Stimulated activated CD4-positive, alpha-beta T cell treated with anti-CD3 and anti-CD28 coated beads, Interleukin-12 subunit alpha, Interleukin-12 subunit beta, amount 100 ng/mL, for 4 hours (primary cell): ENCODE data around the gene AOC2.
A peak's percentile ranks its signal among the peaks of the same experiment; 100 is the strongest.
"Not testable (repeated sequence)": the region's sequence is repeated elsewhere in the genome, so short reads cannot be mapped to it uniquely, and the experiment has no call there.

Experiments used
- DNase-seq: peaks from one replicate; pipeline ENCODE4 v3.0.0-alpha.2; 2020

The AOC2 gene

GRCh38 chr17:42832213-42832933 is 12.0 kb upstream of the AOC2 start:
- DNase-seq = no peak

DNA sequence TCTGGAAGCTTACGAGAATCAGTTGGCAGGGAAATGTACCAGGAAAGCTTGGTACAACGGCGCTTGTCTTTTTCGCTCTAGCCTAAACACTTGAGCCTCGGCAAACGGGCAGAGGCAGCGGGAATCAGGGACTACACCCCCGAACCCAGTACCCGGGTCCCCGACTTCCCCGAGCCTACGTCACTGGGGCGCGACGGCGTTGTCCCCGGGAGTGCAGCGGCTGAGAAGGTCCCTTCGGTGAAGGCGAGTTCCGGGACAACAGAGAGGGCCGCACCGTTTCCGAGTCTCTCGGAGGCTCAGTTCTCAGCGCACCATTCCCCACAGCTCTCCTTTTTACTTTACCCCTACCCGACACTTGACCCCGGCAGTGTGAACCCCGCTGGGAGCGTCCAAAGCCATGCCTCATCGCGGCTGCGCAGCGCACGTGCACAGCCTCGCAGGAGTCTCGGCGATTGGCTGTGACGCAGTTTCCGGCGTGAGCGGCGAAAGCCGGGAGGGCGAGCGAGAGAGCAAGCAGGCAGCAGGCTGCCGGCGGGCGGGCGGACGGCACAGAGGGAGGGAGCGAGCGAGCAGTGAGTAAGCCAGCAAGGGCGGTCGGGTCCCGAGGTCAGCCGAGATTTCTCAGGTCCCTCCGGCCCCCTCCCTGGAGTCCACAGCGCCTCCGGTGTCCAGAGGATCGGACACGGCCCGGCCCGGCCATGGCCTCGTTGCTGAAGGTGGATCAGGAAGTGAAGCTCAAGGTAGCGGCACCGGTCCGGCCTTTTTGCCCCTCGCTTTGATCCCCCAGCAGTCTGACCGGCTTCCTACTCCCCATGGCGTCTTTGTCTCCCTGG is 11.2 kb upstream of the AOC2 start, which contains the start of gene PSME3:
Gene PSME3, plus strand, starts transcription at position 464 of the 833 bp plus-strand sequence. Its CDS starts 235 bp downstream, at position 699.
- peak; percentile 86 for DNase-seq

GRCh38 chr17:42833767-42834422 is 10.5 kb upstream of the AOC2 start:
- peak; percentile 21 for DNase-seq

GRCh38 chr17:42835732-42836131 is 8.6 kb upstream of the AOC2 start:
- DNase-seq = no peak

DNA sequence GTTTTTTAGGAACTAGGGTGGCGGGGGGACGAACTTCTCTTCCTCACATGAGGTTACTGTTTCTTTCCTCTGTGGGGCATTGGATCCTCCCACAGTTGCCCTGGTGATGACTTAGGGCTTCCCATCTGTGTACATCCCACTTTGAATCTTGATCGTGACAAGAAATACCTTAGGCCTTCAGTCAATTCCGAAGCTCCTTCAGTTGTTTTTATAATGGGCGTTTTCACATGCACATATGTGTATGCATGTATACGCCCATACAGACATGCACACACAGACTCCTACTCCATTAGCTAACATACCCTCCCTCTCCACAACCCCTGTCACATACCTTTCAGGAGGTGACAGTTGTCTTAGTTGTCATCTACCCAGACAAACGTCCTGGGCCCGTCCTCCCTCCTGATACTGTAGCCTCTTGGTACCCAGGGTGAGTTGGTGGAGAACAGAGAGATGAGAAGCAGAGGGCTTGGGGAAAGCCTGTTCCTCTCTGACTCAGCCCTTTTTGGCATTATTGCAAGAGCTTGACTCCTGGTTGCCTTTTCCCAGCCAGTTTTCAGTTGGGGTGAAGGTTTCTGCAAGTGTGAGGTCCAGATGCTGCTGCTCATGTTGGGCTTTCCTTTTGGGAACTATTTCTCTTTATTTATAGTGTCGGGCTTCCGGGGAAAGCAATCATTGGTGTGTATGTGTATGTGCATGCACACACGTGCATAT is 2.2 kb upstream of the AOC2 start:
- no peak for DNase-seq

GRCh38 chr17:42843358-42843934 is 934 bp upstream of the AOC2 start:
- DNase-seq = no peak

- DNase-seq = no peak
Measured at GRCh38 chr17:42844761-42845555, 578 bp downstream of the AOC2 start.

DNA sequence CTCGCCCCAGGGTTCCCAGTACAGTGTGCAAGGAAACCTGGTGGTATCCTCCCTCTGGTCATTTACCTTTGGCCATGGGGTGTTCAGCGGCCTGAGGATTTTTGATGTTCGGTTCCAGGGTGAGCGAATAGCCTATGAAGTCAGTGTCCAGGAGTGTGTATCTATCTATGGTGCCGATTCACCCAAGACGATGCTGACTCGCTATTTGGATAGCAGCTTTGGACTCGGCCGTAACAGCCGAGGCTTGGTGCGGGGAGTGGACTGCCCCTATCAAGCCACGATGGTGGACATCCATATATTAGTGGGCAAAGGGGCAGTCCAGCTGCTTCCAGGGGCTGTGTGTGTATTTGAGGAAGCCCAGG is 1.2 kb downstream of the AOC2 start:
- no peak for DNase-seq

DNA sequence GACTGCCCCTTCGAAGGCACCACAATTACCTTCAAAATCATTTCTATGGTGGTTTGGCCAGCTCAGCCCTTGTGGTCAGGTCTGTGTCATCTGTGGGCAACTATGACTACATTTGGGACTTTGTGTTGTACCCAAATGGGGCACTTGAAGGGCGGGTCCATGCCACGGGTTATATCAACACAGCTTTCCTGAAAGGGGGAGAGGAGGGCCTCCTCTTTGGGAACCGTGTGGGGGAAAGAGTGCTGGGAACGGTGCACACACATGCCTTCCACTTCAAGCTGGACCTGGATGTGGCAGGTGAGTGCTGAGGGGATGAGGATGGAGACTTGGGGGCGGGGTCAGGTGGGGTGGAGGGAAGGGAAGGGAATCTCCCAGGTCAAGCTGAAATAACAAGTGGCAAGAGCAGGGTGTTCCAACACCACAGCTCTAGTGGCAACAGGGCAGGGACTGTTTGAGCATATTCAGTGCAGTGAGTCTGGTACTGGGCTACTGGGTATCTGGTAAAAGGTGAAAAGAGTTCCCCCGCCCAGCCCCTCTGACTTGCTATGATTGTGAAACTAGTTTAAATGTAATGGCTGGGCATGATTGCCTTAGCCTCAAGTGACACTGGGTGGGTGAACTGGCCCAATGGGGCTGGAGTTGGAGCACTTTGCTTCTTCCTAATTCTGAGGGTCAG is 1.7 kb downstream of the AOC2 start:
- no peak for DNase-seq

DNA sequence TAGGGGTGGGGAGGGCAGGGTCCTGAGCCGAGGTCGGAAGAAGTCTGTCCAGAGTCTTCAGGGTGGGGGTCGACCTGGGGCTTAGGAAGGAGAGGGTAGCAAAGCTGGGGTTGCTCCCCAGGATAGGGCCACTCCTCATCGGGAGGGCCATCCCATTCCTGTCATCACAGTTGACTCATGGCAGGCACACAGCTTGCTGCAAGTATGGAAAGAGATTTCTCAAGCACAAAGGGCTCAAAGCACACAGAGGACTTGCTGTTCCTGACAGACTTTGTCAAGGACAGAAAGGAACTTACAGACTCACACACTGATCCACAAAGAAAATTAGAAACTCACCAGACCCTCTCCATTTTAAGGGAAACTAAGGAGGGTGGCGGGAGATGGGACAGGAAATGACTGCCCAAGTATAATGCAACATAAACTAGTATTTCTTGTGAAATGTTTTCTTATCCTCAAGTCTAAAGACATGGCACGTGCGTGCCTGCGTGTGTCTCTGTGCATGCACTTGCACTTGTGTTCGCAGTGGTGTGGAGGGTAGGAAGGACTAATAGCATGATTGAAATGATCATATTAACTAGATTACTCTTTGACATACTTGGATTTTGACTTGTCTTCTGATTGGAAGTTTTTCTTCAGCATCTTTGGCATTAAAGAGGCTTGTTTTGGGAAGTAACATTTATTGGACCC is 2.4 kb downstream of the AOC2 start:
- no peak for DNase-seq

DNA sequence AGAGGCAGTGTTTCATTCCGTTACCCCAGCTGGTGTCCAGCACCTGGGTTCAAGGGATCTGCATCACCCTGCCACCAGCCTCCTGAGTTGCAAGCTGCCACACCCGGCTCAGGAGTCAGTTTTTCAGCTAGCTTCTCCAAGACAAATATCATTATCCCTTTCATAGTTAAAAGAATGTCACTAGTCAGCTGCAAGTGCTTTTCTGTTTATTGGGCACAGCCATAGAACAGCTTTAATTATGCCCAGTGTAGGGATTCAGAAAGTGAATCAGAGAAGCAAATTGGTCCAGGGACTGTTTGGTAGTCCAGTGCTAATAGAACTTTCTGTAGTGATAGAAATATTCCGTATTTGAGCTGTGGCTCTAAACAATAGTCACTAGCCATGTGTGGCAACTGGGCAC is 3.7 kb downstream of the AOC2 start:
- DNase-seq = no peak

GRCh38 chr17:42849031-42849430 is 4.7 kb downstream of the AOC2 start:
- no peak for DNase-seq

GRCh38 chr17:42849451-42850181 is 5.2 kb downstream of the AOC2 start:
- no peak for DNase-seq

DNA sequence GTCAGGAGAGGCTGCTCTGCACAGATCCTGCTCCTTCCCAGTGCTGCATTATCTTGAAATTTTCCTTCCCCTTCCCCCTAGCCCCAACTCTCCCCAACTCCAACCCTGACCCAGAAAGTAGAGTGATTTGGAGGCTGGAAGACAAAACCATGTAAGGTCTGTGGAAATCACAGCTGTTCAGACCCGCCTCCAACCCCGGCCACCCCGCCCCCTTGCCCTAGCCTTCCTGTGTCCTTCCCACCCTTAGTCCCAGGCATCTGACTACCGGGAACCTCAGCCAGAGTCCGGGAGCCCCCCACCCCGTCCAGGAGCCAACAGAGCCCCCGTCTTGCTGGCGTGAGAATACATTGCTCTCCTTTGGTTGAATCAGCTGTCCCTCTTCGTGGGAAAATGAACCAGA is 6.6 kb downstream of the AOC2 start, which contains the start of gene AOC3:
Gene AOC3, plus strand, starts transcription at position 246 of the 400 bp plus-strand sequence. Its CDS starts 145 bp downstream, at position 391.
- DNase-seq = no peak

- not testable (repeated sequence) for DNase-seq
Measured at GRCh38 chr17:42851371-42852240, 7.2 kb downstream of the AOC2 start.

- DNase-seq = no peak
Measured at GRCh38 chr17:42852351-42852750, 8.0 kb downstream of the AOC2 start.

DNA sequence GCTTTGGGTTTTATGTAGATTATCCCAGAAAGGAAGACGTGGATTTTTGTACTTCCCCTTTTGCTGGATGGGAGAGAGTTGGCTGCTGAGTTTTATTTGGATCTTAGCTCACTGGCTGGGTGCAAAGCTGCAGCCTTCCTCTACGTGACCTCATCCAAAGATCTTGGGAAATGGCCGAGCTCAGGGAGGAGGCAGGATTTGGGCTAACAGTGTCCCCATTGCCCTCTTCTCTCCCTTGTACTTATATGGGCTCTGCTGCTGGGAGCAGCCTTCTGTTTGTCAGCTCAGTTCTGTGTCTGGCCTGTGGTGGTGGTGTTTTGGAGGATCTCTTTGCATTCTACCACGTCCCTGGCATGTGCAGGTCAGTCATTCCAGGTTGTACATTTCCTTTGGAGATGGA is 8.6 kb downstream of the AOC2 start:
- DNase-seq = no peak

DNA sequence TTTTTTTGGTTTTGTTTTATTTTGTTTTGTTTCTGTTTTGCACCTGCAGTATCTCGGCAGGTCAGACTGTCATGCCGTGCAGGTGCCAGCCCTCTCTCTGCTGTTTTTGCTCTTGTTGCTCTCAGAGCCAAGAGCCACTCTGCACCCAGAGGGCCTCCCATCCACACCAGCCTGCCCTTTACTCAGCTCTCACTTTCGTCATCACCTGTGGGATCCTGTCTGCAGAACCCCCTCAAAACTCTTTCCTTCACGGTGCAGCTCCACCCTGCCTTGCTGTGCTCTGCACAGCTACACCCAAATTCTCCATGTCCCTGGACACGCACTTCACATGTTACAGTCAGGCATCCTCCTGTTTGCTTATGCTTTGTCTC is 9.2 kb downstream of the AOC2 start:
- no peak for DNase-seq
